ENCODE data around the gene EFNA5.

- TF ChIP-seq EZH2 (IDR thresholded peaks at IDR 0.05; ENCODE audit: borderline replicate concordance, low read depth, low read length, severe bottlenecking) (no peak), CTCF (IDR thresholded peaks at IDR 0.05; ENCODE audit: borderline replicate concordance, extremely low read depth, low read length, poor library complexity, severe bottlenecking) (no peak)
These were observed 239.2 kb downstream of the EFNA5 start for GRCh38 chr5:107431536-107431935.

Data from DND-41 (cell line).